GM19324 (cell line): ENCODE measurements around the gene HDAC10.
"Not testable (repeated sequence)": the region's sequence is repeated elsewhere in the genome, so short reads cannot be mapped to it uniquely, and the experiment has no call there.

ENCODE experiments used
- ATAC-seq: cut with Tn5 transposase; IDR thresholded peaks from one replicate; pipeline ENCODE4 v1.9.1; 2021; ENCODE audit warnings: mild to moderate bottlenecking, moderate library complexity; ENCODE audit not compliant: unreplicated experiment, low FRiP score

Gene HDAC10

GRCh38 chr22:50285568-50286229 is 34.6 kb upstream of the HDAC10 start:
- no peak for ATAC-seq

DNA sequence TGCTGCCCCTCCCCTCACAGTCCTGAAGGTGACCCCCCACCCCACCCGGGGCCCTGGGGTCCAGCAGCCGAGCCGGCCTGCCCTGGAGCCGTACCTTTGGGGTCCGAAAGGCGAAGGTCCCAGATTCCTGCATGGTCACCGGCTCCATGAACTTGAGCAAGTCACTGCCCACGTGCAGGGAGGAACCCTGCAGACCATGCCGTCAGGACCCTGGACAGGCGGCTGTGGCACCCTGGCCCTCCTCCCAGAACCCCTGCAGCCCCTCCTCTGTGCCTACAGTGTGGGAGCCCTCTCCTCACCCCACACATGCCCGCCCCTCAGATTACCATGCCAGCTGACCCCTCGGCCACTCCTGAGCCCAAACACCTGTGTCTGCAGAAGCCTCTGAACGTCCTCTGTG is 33.4 kb upstream of the HDAC10 start:
- no peak for ATAC-seq

DNA sequence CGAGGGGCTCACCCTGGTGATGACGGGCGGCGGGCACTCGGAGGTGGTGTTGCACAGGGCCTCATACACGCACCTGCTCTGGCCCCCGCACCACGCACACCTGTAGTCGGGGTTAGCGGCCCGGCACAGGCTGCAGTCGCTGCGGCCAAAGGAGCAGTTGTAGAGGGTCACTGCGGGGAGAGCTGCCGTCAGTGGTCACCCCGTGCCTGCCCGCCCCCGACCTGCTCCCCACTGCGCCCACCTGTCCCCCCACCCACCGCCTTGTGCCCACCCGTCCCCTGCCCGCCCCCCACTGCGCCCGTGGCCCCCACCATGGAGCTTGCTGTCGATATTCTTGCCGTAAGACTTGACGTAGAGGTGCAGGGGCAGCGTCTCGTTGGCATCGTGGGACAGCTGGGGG is 32.8 kb upstream of the HDAC10 start:
- ATAC-seq = no peak

- ATAC-seq = no peak
Measured at GRCh38 chr22:50282361-50283155, 31.5 kb upstream of the HDAC10 start.

GRCh38 chr22:50281957-50282356 is 30.9 kb upstream of the HDAC10 start:
- no peak for ATAC-seq

DNA sequence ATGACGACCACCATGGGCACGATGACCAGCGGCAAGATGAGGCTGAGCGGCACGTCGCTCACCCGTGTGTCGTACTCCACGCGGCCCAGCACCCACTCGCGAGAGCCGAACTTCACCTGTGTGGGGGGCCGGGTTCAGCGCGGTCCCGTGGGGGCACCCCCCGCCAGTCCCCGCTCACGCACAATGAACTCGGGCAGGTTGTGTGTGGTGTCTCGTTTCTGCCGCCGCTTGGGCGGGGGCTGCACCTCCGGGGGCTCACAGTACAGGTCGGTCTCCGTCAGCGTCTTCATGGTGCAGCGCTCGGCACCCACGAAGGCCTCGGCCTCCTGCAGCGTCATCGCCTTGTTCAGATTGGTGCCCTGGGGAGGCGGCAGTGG is 30.3 kb upstream of the HDAC10 start:
- ATAC-seq = no peak

DNA sequence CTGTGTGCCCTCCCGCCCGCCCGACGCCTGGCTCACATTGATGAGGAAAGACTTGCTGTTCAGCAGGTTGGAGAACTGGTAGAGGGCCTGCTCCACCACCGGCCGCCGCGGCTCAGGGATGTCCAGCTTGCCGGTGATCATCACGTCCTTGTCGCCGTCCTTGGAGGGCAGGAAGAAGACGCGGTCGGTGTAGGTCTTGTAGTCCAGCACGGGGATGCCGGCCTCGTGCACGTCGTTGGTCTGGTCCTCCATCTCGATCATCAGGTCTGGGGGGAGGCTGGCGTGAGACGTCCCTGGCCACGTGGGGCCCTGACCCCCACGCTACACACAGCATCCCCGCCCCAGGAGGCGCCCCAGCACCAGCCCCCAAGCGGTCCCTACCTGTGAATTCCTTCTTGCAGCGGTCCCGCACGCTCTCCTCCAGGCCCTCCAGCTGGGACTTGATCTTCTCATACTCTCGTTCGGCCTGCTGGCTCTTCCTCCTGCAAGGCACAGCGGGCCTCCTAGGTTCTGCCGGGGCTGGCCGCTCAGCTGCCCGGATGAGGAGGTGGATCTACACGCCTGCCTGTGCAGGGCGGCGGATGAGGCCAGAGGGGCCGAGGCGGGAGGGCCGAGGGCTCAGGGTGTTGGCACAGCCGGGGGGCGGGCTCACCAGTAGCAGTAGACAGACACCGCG is 29.8 kb upstream of the HDAC10 start:
- no peak for ATAC-seq

DNA sequence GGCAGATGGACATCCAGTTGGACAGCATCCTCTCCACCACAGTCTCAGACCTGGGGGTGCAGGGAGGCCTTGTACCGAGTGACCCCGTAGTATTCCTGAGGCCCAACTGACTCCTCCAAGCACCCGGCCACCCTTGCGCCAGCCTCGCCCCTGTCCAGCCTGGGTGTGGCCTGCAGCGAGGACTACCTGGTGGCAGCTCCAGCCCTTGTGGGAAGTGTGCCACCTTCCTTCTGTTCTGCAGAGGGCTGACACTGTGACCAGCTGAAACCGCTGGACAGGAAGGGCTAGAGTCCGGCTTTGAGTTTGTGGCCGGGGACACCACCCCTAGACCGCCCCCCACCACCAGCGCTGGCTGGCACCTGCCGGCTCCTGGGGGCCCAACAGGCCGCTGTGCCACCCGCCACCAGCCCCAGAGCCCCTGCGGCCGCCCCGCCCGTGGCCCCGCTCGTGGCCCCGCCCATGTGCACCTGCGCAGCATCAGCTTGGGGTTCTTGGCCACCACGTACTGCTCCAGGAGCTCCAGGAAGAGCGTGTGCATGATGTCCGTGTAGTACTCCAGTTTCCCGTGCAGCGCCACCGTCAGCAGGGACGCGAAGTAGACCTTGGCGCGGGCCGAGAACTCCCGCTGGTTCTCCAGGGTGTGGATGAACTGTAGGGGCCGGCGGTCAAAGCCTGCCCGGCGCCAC is 29.1 kb upstream of the HDAC10 start:
- ATAC-seq = no peak

GRCh38 chr22:50278956-50279619 is 28.0 kb upstream of the HDAC10 start:
- ATAC-seq = no peak

GRCh38 chr22:50278461-50278860 is 27.4 kb upstream of the HDAC10 start:
- no peak for ATAC-seq

DNA sequence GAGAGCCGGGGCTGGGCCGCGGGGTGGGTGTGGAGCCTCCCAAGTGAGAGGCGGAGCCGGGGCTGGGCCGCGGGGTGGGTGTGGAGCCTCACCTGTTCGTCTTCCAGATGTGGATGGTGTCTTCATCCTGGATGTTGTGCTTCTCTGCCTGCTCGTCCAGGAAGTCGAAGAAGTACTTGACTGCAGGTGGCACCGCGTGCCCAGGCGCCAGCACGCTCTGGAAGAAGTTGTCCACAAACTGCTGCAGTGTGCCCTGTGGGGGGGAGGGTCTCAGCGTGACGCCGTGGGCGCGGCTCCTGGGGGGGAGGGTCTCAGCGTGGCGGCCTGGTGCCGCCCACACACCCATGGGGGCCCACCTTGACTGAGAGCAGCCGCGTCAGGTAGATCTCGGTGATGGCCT is 26.7 kb upstream of the HDAC10 start:
- no peak for ATAC-seq

GRCh38 chr22:50276143-50276542 is 25.1 kb upstream of the HDAC10 start:
- peak; percentile 46 for ATAC-seq

- ATAC-seq = no peak
Measured at GRCh38 chr22:50275181-50276055, 24.4 kb upstream of the HDAC10 start.

- ATAC-seq = no peak
Measured at GRCh38 chr22:50274771-50275170, 23.7 kb upstream of the HDAC10 start.

- ATAC-seq = no peak
Measured at GRCh38 chr22:50274311-50274710, 23.2 kb upstream of the HDAC10 start.

- not testable (repeated sequence) for ATAC-seq
Measured at GRCh38 chr22:50273781-50274180, 22.7 kb upstream of the HDAC10 start.

DNA sequence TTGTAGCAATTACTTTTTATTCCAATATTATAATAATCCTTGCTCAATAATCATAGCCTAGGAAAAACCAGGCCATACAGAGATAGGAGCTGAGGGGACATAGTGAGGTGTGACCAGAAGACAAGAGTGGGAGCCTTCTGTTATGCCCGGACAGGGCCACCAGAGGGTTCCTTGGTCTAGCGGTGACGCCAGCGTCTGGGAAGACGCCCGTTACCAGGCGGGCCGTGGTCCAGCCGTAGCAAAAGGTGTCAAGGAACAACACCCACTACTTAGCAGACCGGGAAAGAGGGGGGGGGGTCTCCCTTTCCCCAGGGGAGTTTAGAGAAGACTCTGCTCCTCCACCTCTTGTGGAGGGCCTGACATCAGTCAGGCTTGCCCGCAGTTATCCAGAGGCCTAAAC is 22.3 kb upstream of the HDAC10 start:
- not testable (repeated sequence) for ATAC-seq

GRCh38 chr22:50272044-50272802 is 21.2 kb upstream of the HDAC10 start:
- ATAC-seq = no peak

DNA sequence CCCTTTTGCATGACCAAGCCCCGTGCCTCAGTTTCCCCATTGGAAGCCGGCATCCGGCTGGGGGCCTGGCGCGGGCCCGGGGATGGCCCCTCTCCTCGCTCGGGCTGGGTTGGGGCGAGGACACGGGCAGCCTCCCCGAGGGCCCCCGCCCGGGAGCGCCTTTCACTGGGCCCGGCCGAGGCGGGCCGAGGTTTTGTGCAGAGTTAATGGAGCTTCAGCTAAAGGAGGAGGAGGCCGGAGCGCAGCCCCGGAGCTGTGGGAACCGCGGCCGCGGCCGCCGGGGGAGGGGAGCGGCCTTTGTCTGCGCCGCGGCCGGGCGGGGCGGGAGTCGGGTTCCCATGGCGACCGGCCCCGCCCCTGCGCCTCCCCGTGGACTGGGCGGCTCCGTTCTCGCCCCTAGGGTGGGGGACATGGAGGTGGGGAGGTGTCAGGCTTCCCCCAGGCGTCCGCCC is 20.5 kb upstream of the HDAC10 start:
- ATAC-seq = no peak
